ENCODE measurements around the gene SLC25A14.

DNA sequence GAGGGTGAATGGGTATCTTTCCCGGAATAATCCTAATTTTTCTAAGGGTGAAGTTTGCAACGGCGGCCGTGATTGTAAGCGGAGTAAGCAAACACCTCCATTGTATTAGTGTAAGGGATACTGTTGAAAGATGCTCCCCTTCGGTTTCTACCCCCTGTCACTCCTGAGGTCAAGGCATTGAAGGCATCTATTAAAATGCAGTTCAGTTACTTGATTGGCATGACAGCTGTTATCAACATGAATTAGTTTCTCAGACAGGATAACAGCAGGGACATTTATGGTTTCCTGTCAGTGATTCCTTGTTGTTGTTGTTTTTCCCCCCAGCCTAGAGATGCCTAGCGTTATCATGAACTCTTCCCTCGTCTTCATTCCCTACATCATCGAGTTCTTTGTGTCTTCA lies 552 bp downstream of the SLC25A14 start:
- TF ChIP-seq CTCF (IDR thresholded peaks at IDR 0.05 in 8 of 11, conservative IDR thresholded peaks at IDR 0.05 in 3 of 11) (no peak), POLR2A (IDR thresholded peaks at IDR 0.05) (no peak)
